Measurements from ENCODE around the gene GALP.
"Not testable (repeated sequence)": the region's sequence is repeated elsewhere in the genome, so short reads cannot be mapped to it uniquely, and the experiment has no call there.

DNA sequence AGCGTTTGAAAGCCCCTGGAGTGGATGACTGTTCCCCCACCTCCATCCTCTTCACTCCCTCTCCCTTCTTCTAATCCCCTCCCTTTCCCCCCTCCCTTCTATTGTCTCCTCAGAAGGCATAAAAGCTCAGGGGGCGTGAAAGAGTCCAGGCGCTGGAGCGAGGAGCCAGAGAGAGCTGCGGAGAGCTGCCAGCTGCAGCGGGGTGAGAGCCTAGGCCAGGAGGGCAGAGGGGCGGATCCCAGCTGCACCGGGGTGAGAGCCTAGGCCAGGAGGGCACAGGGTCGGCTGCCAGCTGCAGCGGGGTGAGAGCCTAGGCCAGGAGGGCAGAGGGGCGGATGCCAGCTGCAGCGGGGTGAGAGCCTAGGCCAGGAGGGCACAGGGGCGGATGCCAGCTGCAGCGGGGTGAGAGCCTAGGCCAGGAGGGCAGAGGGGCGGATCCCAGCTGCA, at the start of gene GALP:
- TF ChIP-seq, protein P1, sequence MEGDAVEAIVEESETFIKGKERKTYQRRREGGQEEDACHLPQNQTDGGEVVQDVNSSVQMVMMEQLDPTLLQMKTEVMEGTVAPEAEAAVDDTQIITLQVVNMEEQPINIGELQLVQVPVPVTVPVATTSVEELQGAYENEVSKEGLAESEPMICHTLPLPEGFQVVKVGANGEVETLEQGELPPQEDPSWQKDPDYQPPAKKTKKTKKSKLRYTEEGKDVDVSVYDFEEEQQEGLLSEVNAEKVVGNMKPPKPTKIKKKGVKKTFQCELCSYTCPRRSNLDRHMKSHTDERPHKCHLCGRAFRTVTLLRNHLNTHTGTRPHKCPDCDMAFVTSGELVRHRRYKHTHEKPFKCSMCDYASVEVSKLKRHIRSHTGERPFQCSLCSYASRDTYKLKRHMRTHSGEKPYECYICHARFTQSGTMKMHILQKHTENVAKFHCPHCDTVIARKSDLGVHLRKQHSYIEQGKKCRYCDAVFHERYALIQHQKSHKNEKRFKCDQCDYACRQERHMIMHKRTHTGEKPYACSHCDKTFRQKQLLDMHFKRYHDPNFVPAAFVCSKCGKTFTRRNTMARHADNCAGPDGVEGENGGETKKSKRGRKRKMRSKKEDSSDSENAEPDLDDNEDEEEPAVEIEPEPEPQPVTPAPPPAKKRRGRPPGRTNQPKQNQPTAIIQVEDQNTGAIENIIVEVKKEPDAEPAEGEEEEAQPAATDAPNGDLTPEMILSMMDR (conservative IDR thresholded peaks at IDR 0.05; ENCODE audit: low read depth, low read length): not testable (repeated sequence)
- TF ChIP-seq EZH2phosphoT487 (IDR thresholded peaks at IDR 0.05; ENCODE audit: borderline replicate concordance, low read length): not testable (repeated sequence)
